ENCODE data around the gene DUSP22. TPM values are rescaled to one million over a fixed set of nuclear protein-coding genes. Genes with fewer than 3 reads are reported as not detected.

DUSP22 gene
- total and polyA plus RNA-seq, 2 experiments from 2014 or later, result 12.8 to 36.8 TPM

DNA sequence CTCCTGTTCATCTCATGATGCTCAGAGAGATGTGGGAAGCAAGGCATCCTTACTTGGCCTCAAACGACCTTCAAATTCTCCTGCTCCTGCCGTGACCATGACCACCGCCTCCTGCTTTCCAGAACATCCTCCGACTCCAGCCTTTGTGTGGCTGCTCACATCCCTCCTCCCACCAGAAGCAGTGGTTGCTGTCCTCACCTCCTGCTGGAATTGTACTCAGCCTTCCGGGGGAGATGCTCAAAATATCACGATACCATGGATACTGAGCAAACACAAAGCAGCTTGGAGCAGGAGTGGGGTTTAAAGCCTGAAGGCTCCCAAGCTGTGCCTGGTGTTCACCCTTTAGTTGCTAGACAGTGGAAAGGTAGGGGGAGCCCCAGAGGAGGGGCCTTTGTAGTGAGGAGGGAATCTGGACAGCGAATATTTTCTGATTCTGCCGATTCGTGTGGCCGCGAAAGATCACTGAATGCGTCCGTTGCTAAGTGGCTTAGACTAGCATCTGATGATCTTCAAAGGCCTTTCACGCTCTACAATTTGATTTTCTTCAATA, 9.3 kb upstream of the DUSP22 start:
- ATAC-seq, result no peak
- Mint-ChIP-seq H3K4me1 (no peaks in the 10 kb centered on the region), H3K27ac (no peak overlapping the region), H3K4me3 (no peak overlapping the region), H3K9me3 (peaks cover 76% of the 10 kb centered on the region), H3K27me3 (ENCODE audit: insufficient read depth, low read depth, poor library complexity) (peaks cover 6% of the 10 kb centered on the region), H3K36me3 (ENCODE audit: low read depth) (peaks cover 2% of the 10 kb centered on the region; the same call in 1 of the 3 replicates)
- Histone ChIP-seq H3K4me1 (ENCODE audit: insufficient read depth) (no peaks in the 10 kb centered on the region), H2AFZ (no peak overlapping the region), H3K4me3 (no peak overlapping the region), H3K79me2 (replicated peaks; ENCODE audit: insufficient read depth) (no peaks in the 10 kb centered on the region), H3K9me2 (ENCODE audit: insufficient read depth) (no peaks in the 10 kb centered on the region; the same call in 1 of the 2 replicates), H3K27ac (ENCODE audit: low read depth) (no peak overlapping the region), H3K36me3 (ENCODE audit: insufficient read depth) (no peaks in the 10 kb centered on the region; the same call in 1 of the 2 replicates), H3F3A (replicated peaks; ENCODE audit: low read depth) (no peaks in the 10 kb centered on the region), H4K20me1 (replicated peaks; ENCODE audit: insufficient read depth) (no peaks in the 10 kb centered on the region), H3K27me3 (ENCODE audit: insufficient read depth) (no peaks in the 10 kb centered on the region), H3K4me2 (no peak overlapping the region)
- no peak for DNase-seq (ENCODE audit: low spot score)
- TF ChIP-seq EZH2phosphoT487 (IDR thresholded peaks at IDR 0.05; ENCODE audit: unreplicated experiment) (no peak), JUNB (IDR thresholded peaks at IDR 0.05; ENCODE audit: unreplicated experiment) (no peak)
- TF ChIP-seq, protein P1, sequence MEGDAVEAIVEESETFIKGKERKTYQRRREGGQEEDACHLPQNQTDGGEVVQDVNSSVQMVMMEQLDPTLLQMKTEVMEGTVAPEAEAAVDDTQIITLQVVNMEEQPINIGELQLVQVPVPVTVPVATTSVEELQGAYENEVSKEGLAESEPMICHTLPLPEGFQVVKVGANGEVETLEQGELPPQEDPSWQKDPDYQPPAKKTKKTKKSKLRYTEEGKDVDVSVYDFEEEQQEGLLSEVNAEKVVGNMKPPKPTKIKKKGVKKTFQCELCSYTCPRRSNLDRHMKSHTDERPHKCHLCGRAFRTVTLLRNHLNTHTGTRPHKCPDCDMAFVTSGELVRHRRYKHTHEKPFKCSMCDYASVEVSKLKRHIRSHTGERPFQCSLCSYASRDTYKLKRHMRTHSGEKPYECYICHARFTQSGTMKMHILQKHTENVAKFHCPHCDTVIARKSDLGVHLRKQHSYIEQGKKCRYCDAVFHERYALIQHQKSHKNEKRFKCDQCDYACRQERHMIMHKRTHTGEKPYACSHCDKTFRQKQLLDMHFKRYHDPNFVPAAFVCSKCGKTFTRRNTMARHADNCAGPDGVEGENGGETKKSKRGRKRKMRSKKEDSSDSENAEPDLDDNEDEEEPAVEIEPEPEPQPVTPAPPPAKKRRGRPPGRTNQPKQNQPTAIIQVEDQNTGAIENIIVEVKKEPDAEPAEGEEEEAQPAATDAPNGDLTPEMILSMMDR (conservative IDR thresholded peaks at IDR 0.05; ENCODE audit: low read depth in 2 of 2), result no peak
- TF ChIP-seq, protein P2, sequence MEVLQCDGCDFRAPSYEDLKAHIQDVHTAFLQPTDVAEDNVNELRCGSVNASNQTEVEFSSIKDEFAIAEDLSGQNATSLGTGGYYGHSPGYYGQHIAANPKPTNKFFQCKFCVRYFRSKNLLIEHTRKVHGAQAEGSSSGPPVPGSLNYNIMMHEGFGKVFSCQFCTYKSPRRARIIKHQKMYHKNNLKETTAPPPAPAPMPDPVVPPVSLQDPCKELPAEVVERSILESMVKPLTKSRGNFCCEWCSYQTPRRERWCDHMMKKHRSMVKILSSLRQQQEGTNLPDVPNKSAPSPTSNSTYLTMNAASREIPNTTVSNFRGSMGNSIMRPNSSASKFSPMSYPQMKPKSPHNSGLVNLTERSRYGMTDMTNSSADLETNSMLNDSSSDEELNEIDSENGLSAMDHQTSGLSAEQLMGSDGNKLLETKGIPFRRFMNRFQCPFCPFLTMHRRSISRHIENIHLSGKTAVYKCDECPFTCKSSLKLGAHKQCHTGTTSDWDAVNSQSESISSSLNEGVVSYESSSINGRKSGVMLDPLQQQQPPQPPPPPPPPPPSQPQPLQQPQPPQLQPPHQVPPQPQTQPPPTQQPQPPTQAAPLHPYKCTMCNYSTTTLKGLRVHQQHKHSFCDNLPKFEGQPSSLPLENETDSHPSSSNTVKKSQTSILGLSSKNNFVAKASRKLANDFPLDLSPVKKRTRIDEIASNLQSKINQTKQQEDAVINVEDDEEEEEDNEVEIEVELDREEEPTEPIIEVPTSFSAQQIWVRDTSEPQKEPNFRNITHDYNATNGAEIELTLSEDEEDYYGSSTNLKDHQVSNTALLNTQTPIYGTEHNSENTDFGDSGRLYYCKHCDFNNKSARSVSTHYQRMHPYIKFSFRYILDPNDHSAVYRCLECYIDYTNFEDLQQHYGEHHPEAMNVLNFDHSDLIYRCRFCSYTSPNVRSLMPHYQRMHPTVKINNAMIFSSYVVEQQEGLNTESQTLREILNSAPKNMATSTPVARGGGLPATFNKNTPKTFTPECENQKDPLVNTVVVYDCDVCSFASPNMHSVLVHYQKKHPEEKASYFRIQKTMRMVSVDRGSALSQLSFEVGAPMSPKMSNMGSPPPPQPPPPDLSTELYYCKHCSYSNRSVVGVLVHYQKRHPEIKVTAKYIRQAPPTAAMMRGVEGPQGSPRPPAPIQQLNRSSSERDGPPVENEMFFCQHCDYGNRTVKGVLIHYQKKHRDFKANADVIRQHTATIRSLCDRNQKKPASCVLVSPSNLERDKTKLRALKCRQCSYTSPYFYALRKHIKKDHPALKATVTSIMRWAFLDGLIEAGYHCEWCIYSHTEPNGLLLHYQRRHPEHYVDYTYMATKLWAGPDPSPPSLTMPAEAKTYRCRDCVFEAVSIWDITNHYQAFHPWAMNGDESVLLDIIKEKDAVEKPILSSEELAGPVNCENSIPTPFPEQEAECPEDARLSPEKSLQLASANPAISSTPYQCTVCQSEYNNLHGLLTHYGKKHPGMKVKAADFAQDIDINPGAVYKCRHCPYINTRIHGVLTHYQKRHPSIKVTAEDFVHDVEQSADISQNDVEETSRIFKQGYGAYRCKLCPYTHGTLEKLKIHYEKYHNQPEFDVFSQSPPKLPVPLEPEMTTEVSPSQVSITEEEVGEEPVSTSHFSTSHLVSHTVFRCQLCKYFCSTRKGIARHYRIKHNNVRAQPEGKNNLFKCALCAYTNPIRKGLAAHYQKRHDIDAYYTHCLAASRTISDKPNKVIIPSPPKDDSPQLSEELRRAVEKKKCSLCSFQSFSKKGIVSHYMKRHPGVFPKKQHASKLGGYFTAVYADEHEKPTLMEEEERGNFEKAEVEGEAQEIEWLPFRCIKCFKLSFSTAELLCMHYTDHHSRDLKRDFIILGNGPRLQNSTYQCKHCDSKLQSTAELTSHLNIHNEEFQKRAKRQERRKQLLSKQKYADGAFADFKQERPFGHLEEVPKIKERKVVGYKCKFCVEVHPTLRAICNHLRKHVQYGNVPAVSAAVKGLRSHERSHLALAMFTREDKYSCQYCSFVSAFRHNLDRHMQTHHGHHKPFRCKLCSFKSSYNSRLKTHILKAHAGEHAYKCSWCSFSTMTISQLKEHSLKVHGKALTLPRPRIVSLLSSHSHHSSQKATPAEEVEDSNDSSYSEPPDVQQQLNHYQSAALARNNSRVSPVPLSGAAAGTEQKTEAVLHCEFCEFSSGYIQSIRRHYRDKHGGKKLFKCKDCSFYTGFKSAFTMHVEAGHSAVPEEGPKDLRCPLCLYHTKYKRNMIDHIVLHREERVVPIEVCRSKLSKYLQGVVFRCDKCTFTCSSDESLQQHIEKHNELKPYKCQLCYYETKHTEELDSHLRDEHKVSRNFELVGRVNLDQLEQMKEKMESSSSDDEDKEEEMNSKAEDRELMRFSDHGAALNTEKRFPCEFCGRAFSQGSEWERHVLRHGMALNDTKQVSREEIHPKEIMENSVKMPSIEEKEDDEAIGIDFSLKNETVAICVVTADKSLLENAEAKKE (CRISPR knock-in tag; IDR thresholded peaks at IDR 0.05), result no peak
- TF ChIP-seq, protein P3, sequence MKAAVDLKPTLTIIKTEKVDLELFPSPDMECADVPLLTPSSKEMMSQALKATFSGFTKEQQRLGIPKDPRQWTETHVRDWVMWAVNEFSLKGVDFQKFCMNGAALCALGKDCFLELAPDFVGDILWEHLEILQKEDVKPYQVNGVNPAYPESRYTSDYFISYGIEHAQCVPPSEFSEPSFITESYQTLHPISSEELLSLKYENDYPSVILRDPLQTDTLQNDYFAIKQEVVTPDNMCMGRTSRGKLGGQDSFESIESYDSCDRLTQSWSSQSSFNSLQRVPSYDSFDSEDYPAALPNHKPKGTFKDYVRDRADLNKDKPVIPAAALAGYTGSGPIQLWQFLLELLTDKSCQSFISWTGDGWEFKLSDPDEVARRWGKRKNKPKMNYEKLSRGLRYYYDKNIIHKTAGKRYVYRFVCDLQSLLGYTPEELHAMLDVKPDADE (IDR thresholded peaks at IDR 0.05), result no peak
